ES-I3 (cell line): ENCODE data around the gene FDXR.

Experiments
- H3K36me3 ChIP-seq: 2 replicates; pipeline ENCODE4 v1.6.1; 2013; ENCODE audit warnings: mild to moderate bottlenecking, low read length, control low read depth, moderate library complexity; ENCODE audit not compliant: insufficient read depth
- H3K4me1 ChIP-seq: 2 replicates; pipeline ENCODE4 v1.6.1; 2013; ENCODE audit warnings: mild to moderate bottlenecking, control low read depth, low read length; ENCODE audit not compliant: insufficient read depth
- H3K9ac ChIP-seq: 2 replicates; pipeline ENCODE4 v1.6.1; 2013; ENCODE audit warnings: low read depth, mild to moderate bottlenecking, low read length, moderate library complexity
- H3K9me3 ChIP-seq: 2 replicates; pipeline ENCODE4 v1.6.1; 2013; ENCODE audit warnings: mild to moderate bottlenecking, low read length, moderate library complexity; ENCODE audit not compliant: control insufficient read depth, insufficient read depth

The FDXR gene

GRCh38 chr17:74833501-74834377 lies 39.1 kb downstream of the FDXR start:
- H3K36me3 ChIP-seq = no peaks in the 10 kb centered on the region
- H3K9ac ChIP-seq = no peak overlapping the region
- no peaks in the 10 kb centered on the region for H3K9me3 ChIP-seq
- no peaks in the 10 kb centered on the region for H3K4me1 ChIP-seq

DNA sequence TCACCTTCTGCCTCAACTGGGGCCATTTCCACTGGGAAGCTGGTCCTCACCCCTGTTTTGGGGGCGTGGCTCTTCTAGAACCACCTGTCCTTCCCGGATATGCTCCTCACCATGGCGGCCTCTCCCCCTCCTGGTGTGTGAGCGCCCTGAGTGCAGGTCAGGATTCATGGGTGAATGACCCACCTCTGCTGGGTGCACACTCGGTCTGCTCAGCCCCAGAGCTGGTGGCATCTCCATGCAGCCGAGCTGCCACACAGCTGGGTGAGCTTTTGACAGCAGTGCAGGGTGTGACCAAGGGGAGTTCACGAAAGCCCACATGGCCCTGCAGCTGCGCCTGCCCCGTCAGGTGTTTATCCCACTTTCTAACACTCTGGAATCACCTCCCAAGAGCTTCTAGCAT lies 40.4 kb downstream of the FDXR start:
- no peaks in the 10 kb centered on the region for H3K36me3 ChIP-seq
- H3K9ac ChIP-seq = no peak overlapping the region
- H3K9me3 ChIP-seq = no peaks in the 10 kb centered on the region
- no peaks in the 10 kb centered on the region for H3K4me1 ChIP-seq

DNA sequence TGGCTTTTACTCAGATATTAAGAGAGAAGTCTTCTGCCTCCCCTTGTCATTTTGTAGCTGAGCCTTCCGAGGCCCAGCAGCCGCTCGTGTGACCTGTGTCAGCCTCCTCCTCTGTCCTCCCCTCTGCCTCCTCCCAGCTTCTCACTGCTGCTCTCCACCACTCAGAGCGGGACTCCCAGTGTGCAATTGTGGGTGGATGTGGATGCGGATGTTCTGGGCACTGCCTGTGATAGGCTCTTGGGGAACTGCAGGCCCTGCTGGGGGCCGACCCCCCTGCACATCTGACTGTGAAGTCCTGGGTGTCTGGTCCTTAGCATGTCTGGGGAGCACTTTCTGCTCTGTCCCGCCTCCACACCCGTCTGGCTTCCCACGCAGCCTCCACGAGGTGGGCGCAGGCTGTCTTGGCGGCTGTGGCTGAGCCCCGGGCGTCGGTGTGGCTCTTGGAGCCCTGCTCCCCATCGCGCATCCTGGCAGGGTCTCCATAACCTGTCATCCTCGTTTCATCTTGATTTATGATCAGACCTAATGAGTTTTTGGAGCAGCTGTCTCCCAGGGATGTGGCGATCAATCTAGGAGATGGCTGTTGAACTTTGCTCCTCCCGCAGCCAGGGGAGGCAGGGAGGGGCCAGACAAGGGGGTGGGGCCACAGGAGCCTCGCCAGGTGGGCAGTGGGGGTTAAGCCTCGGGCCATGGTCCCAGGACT lies 41.2 kb downstream of the FDXR start:
- no peaks in the 10 kb centered on the region for H3K9me3 ChIP-seq
- H3K9ac ChIP-seq = no peak overlapping the region
- H3K4me1 ChIP-seq = no peaks in the 10 kb centered on the region
- H3K36me3 ChIP-seq = no peaks in the 10 kb centered on the region

DNA sequence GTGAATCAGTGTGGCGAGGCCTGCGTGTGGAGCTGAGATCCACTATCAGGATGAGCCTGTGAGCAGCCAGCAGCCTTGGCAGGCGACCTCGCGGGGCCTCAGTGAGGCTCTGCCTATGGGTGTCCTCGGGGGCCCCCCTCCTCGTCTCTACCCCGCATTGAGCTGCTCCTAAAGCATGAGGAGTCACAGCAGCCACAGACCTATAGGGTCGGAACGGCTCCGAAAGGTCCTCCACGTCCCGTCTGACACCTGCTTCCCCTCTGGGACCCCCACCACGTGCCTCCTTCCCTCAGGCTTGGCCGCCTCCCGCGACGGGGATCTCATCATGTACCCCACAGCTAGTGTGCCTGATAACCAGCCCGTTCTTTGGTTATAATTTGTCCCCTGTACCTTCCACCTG lies 41.9 kb downstream of the FDXR start:
- H3K36me3 ChIP-seq = no peaks in the 10 kb centered on the region

GRCh38 chr17:74827800-74828199 lies 45.0 kb downstream of the FDXR start:
- Histone ChIP-seq H3K9me3 (no peaks in the 10 kb centered on the region), H3K9ac (no peak overlapping the region), H3K36me3 (no peaks in the 10 kb centered on the region), H3K4me1 (no peaks in the 10 kb centered on the region)

More for the DNA sequence above, 41.9 kb downstream of the FDXR start:
- Histone ChIP-seq H3K9ac (no peak overlapping the region), H3K4me1 (no peaks in the 10 kb centered on the region), H3K9me3 (no peaks in the 10 kb centered on the region)

DNA sequence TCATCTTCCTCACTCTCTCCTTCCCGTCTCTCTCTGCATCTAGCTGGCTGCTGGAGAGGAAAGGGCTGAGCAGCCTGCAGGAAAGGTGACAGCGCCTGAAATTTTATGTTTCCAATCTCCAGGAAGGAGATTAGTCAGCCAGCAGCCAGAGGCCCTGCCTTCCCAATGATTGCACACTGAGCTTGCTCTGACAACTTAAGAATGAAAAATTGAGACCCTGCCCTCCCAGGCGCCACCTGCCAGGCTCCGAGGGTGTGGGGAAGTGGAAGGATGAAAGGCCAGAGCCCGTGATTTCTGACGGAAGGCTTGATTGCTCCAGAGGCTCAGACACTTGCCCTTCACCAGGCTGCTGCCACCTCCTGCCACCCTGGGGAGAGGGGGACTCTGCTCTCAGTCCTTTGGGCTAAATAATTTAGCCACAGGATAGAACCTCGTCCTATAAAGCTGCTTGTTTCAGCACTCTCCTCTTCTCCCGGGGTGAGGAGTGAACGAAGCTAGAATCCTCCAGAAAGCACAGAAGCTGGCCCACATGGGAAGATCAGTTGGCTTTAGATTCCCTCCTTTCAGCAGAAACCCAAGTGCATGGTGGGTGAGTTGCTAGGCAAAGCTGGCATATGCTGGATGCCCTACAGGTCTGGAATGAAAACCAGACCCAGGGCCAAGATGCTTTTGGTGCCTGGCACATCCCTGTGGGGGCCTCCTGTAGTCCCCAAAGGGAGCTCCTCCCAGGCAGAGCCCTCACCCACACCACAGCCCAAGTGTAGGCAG lies 46.7 kb downstream of the FDXR start:
- H3K9ac ChIP-seq = no peak overlapping the region
- H3K9me3 ChIP-seq = no peaks in the 10 kb centered on the region
- H3K36me3 ChIP-seq = no peaks in the 10 kb centered on the region
- H3K4me1 ChIP-seq = no peaks in the 10 kb centered on the region

GRCh38 chr17:74824961-74825627 lies 47.7 kb downstream of the FDXR start:
- Histone ChIP-seq H3K36me3 (no peaks in the 10 kb centered on the region), H3K9ac (no peak overlapping the region), H3K9me3 (no peaks in the 10 kb centered on the region), H3K4me1 (no peaks in the 10 kb centered on the region)

DNA sequence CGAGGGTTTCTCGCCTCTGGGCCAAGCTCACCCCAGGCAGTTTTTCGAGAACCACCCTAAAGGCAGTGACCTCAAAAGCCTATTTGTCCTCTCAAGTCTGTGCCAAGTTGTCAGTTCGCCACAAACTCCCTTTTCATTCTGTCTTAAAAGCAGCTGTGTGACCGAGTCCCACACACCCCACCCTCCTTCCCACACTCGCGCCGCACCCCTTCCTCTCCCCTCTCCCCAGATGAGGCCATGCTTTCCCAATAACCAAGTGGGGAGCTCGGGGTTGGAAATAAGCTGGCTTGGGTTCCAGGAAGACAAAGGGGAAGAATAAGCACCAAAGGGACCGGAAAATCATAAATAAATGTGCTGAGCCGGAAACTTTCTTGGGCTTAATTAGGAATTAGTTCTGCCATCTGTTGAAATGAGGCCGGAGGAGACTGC lies 49.8 kb downstream of the FDXR start:
- H3K9ac ChIP-seq = no peak overlapping the region
- no peaks in the 10 kb centered on the region for H3K4me1 ChIP-seq

DNA sequence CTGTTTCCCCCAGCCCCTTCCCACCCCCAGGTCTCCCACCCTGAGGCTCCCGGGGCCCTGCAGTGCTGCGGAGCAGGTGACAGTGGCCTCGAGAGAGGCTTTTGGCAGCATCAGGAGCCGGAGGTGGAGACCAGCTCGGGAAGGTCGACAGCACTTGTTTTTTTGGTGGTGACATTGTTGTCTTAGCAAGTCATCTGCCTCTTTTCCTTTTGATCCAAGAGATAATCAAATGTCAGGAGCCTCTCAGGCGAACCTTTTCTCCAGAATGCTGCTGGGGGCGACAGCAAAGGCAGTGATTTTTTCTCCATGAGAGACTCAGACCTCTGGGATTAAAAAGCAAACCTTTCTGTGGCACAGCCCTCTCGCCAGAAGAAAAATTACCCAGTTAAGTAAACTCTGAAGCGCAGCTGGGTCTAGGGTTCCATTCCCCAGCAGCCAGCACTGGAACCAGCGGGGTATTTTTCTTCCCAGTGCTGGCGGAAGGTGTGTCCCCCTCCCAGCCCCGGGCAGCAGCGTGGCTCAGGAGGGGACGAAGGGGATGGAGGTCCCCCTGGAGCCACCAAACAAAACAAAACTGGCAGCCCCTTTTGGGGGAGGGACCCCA lies 50.4 kb downstream of the FDXR start:
- Histone ChIP-seq H3K4me1 (no peaks in the 10 kb centered on the region), H3K9ac (no peak overlapping the region), H3K36me3 (no peaks in the 10 kb centered on the region), H3K9me3 (no peaks in the 10 kb centered on the region)

More for the DNA sequence above, 49.8 kb downstream of the FDXR start:
- Histone ChIP-seq H3K36me3 (no peaks in the 10 kb centered on the region), H3K9me3 (no peaks in the 10 kb centered on the region)

DNA sequence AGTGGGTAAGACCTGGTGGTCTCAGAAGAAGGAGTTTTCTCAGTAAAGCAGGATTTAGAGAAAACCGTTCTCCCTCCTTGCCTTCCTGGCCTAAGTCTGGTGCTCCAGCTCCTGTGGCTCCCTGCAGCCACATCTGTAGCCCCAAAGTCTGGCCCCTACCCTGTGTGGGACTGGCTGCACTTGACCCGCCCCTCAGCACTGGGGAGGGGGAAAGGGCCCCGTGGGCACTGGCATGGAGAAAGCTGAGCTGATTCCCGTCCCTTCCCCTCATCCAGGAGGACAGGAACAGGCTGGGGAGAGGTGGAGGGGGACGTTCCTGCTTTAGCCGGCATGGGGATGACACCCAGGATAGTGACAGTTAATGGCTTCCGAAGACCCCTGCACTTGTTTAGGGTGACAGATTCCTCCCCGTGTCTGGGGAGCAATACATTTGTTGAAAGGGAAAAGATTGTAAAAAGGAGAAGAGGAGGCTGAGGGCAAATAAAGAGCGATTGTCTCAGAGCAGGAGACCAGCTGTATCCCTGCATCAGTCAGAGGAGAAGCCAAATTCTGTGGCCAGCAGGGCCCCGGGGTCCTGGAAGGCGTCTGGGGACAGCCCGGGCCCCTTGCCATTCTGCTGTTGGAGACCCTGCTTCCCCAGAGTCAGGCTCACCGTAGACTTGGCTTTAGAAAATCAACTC lies 51.0 kb downstream of the FDXR start:
- no peak overlapping the region for H3K9ac ChIP-seq
- no peaks in the 10 kb centered on the region for H3K9me3 ChIP-seq
- H3K4me1 ChIP-seq = no peaks in the 10 kb centered on the region
- no peaks in the 10 kb centered on the region for H3K36me3 ChIP-seq

GRCh38 chr17:74819801-74820436 lies 52.9 kb downstream of the FDXR start:
- Histone ChIP-seq H3K9ac (no peak overlapping the region), H3K4me1 (no peaks in the 10 kb centered on the region), H3K36me3 (no peaks in the 10 kb centered on the region), H3K9me3 (no peaks in the 10 kb centered on the region)

DNA sequence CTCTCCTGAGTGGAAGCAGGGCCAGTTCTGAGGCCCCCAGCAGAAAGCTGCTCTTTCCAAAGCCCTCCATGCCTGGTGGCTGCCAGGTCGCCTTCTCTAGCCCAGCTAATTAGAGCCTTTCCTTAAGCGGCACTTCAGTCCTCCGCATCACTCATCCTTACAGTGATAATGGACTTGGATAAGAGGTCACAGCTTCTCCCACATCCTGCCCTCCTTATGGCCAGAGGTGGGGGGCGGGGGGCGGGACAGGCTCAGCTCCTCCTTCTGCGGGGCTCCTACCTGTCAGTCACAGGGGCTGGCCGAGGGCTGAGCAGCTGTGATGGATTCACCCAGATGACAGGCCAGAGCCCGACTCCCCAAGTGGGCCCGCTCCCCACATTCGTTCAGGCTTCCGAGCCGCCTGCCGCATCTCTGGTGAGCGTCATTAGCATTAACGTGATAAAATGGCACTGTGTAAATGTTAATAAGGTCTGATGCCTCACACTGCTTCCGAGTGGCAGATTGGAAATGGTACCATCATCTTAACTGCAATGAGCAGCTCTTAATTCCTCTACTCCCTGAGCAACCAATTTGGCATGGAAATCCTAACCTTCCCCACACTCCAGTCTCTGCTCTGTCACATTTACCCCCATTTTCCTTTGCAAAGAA lies 54.4 kb downstream of the FDXR start:
- Histone ChIP-seq H3K9ac (no peak overlapping the region), H3K4me1 (no peaks in the 10 kb centered on the region), H3K36me3 (no peaks in the 10 kb centered on the region), H3K9me3 (no peaks in the 10 kb centered on the region)
